ENCODE results near the gene NOSTRIN.

- TF ChIP-seq ZNF121 (tag by site-specific recombination; IDR thresholded peaks at IDR 0.05) (no peak), CTCF (tag by site-specific recombination; IDR thresholded peaks at IDR 0.05) (peak; percentile 54), ZNF768 (tag by site-specific recombination; IDR thresholded peaks at IDR 0.05) (no peak), ZNF548 (tag by site-specific recombination; IDR thresholded peaks at IDR 0.05) (no peak), ZNF292 (tag by site-specific recombination; IDR thresholded peaks at IDR 0.05; ENCODE audit: borderline replicate concordance, low read depth) (no peak), ZNF488 (tag by site-specific recombination; IDR thresholded peaks at IDR 0.05) (no peak), ZNF830 (tag by site-specific recombination; IDR thresholded peaks at IDR 0.05; ENCODE audit: low read depth) (no peak), ZNF223 (tag by site-specific recombination; IDR thresholded peaks at IDR 0.05) (no peak), PRDM6 (tag by site-specific recombination; IDR thresholded peaks at IDR 0.05) (no peak), ZNF704 (tag by site-specific recombination; IDR thresholded peaks at IDR 0.05) (no peak), ZNF274 (IDR thresholded peaks at IDR 0.05; ENCODE audit: low read length) (no peak), ZNF274 (tag by site-specific recombination; IDR thresholded peaks at IDR 0.05; ENCODE audit: borderline replicate concordance) (no peak), ZNF621 (tag by site-specific recombination; IDR thresholded peaks at IDR 0.05) (no peak), SP2 (tag by site-specific recombination; IDR thresholded peaks at IDR 0.05) (no peak), SETDB1 (IDR thresholded peaks at IDR 0.05; ENCODE audit: insufficient read length, low read length) (no peak)
Observed at GRCh38 chr2:168773719-168774521, 28.5 kb upstream of the NOSTRIN start.

Measured in HEK293 (cell line).